PC-3 (cell line): ENCODE data around the gene CERS6. TPM values are rescaled to one million over a fixed set of nuclear protein-coding genes. Genes with fewer than 3 reads are reported as not detected.

ENCODE experiments used
- ATAC-seq: fragments of 200-7000 bp; cut with Tn5 transposase; 2 replicates; pipeline ENCODE4 v1.9.1; 2020; ENCODE audit warnings: mild to moderate bottlenecking, moderate library complexity
- BruUV-seq: library from RNA; stranded (reverse); fragments of 400-500 nt; replicated peaks from 2 replicates; lab custom pipeline; 2021; lab: Mats Ljungman, UMichigan
- CTCF ChIA-PET: fragments of 300-600 bp; sonication (Branson Sonifier 250); formaldehyde crosslinking; loops from one replicate; lab custom pipeline; 2022; ENCODE audit warnings: antibody characterized with exemption; lab: Charles Lee
- POLR2A ChIA-PET: fragments of 300-600 bp; sonication (Branson Sonifier 250); formaldehyde crosslinking; loops from one replicate; lab custom pipeline; 2022; ENCODE audit warnings: antibody characterized with exemption; ENCODE audit not compliant: unreplicated experiment; lab: Charles Lee
- DNase-seq: peaks from one replicate; pipeline ENCODE4 v3.0.0-alpha.2; 2015
- H2AFZ ChIP-seq: fragments of 300-600 bp; sonication (generic); 2 replicates; pipeline ENCODE4 v1.6.0; 2016; ENCODE audit warnings: antibody characterized with exemption, low read length
- H3F3A ChIP-seq: fragments of 300-600 bp; sonication (generic); one replicate; pipeline ENCODE4 v1.6.0; 2017; ENCODE audit warnings: antibody characterized with exemption, low read length, control low read depth, mild to moderate bottlenecking; ENCODE audit not compliant: unreplicated experiment
- H3K27ac ChIP-seq: fragments of 300-600 bp; sonication (generic); 2 replicates; pipeline ENCODE4 v1.5.1; 2016; ENCODE audit warnings: mild to moderate bottlenecking, low read length
- H3K27me3 ChIP-seq: fragments of 300-600 bp; sonication (generic); 2 replicates; pipeline ENCODE4 v1.6.1; 2016; ENCODE audit warnings: low read length, mixed read lengths
- H3K36me3 ChIP-seq: fragments of 300-600 bp; sonication (generic); 2 replicates; pipeline ENCODE4 v1.6.1; 2016; ENCODE audit warnings: low read depth, mixed run types, low read length, mixed read lengths
- H3K4me1 ChIP-seq: fragments of 300-600 bp; sonication (generic); 2 replicates; pipeline ENCODE4 v1.5.1; 2016; ENCODE audit warnings: low read length; ENCODE audit not compliant: insufficient read depth
- H3K4me2 ChIP-seq: fragments of 300-600 bp; sonication (generic); 2 replicates; pipeline ENCODE4 v1.6.0; 2016; ENCODE audit warnings: low read length
- H3K4me3 ChIP-seq: fragments of 300-600 bp; sonication (generic); 2 replicates; pipeline ENCODE4 v1.5.1; 2016; ENCODE audit warnings: mild to moderate bottlenecking, low read length, mixed read lengths
- H3K79me2 ChIP-seq: fragments of 300-600 bp; sonication (generic); 2 replicates; pipeline ENCODE4 v1.6.1; 2017; ENCODE audit warnings: low read length, mixed read lengths
- H3K9ac ChIP-seq: fragments of 300-600 bp; sonication (generic); 2 replicates; pipeline ENCODE4 v1.6.0; 2016; ENCODE audit warnings: mild to moderate bottlenecking, low read length
- H3K9me2 ChIP-seq: fragments of 300-600 bp; sonication (generic); replicated peaks from 2 replicates; pipeline ENCODE4 v1.6.1; 2016; ENCODE audit warnings: mixed run types, low read length, mixed read lengths
- H3K9me3 ChIP-seq: fragments of 300-600 bp; sonication (generic); 2 replicates; pipeline ENCODE4 v1.6.1; 2016; ENCODE audit warnings: low read length, mixed read lengths
- H4K20me1 ChIP-seq: fragments of 300-600 bp; sonication (generic); 2 replicates; pipeline ENCODE4 v1.6.1; 2016; ENCODE audit warnings: low read length, mixed read lengths
- CTCF ChIP-seq: fragments of 300-600 bp; sonication (generic); conservative IDR thresholded peaks from 2 replicates; pipeline ENCODE4 v1.5.1; 2017; ENCODE audit warnings: antibody characterized with exemption, low read depth, mild to moderate bottlenecking, low read length
- EZH2 ChIP-seq: fragments of 300-600 bp; sonication (generic); IDR thresholded peaks from one replicate; pipeline ENCODE4 v1.6.1; 2017; ENCODE audit warnings: antibody characterized with exemption, mild to moderate bottlenecking, low read length; ENCODE audit not compliant: unreplicated experiment
- EZH2phosphoT487 ChIP-seq: fragments of 300-600 bp; sonication (generic); IDR thresholded peaks from 2 replicates; pipeline ENCODE4 v1.6.1; 2018; ENCODE audit warnings: mild to moderate bottlenecking, antibody characterized with exemption, low read length, borderline replicate concordance
- intact Hi-C: fragments of 100-400 bp; cut with micrococcal nuclease; formaldehyde crosslinking; loops from 2 replicates; pipeline ENCODE4 v1.9.0; 2023
- total RNA-seq: library from RNA; depleted of rRNA; stranded (reverse); fragments of >200 nt; gene quantifications from 2 replicates; pipeline ENCODE4 v1.2.3, GENCODE V29; 2014

CERS6 gene
- total RNA-seq, 1 experiment from 2014 or later: 24.2 TPM

- H3F3A ChIP-seq: no peaks in the 10 kb centered on the region
- H2AFZ ChIP-seq: no peak overlapping the region
- BruUV-seq: no TSS peak
- no peaks in the 10 kb centered on the region for H3K9me2 ChIP-seq
- H3K27me3 ChIP-seq: no peaks in the 10 kb centered on the region
- no peaks in the 10 kb centered on the region for H3K9me3 ChIP-seq
- no peak for ATAC-seq
- POLR2A ChIA-PET: no interaction called here
- DNase-seq: peak; percentile 17
- TF ChIP-seq CTCF (no peak), EZH2phosphoT487 (no peak), EZH2 (no peak)
- no peak overlapping the region for H3K4me2 ChIP-seq
- H3K79me2 ChIP-seq: peaks cover 5% of the 10 kb centered on the region
- no peak overlapping the region for H3K4me3 ChIP-seq
- H3K27ac ChIP-seq: no peak overlapping the region
- no peaks in the 10 kb centered on the region for H3K36me3 ChIP-seq
- intact Hi-C loops: no loop called here
- no peak overlapping the region for H3K9ac ChIP-seq
- CTCF ChIA-PET: no interaction called here
- no peaks in the 10 kb centered on the region for H4K20me1 ChIP-seq
- peaks cover 15% of the 10 kb centered on the region for H3K4me1 ChIP-seq
Observed at GRCh38 chr2:168573128-168573903, 117.2 kb downstream of the CERS6 start.

GRCh38 chr2:168574856-168575630 lies 119.0 kb downstream of the CERS6 start:
- H4K20me1 ChIP-seq: no peaks in the 10 kb centered on the region
- no TSS peak for BruUV-seq
- POLR2A ChIA-PET: interaction anchor here (0.7 kb wide), 1 partner anchor 16 kb away, joined by 3 read pairs; no protein-coding TSS in a partner anchor
- no peaks in the 10 kb centered on the region for H3K9me2 ChIP-seq
- no peaks in the 10 kb centered on the region for H3K9me3 ChIP-seq
- H2AFZ ChIP-seq: no peak overlapping the region
- peak; percentile 91 for ATAC-seq
- peak; percentile 63 for DNase-seq
- peaks cover 15% of the 10 kb centered on the region for H3K4me1 ChIP-seq
- H3K9ac ChIP-seq: no peak overlapping the region
- peak overlapping the region; percentile 4; the same call in 1 of the 2 replicates for H3K4me2 ChIP-seq
- no peaks in the 10 kb centered on the region for H3F3A ChIP-seq
- H3K36me3 ChIP-seq: no peaks in the 10 kb centered on the region
- peaks cover 5% of the 10 kb centered on the region for H3K79me2 ChIP-seq
- H3K27me3 ChIP-seq: no peaks in the 10 kb centered on the region
- intact Hi-C loops: no loop called here
- CTCF ChIA-PET: no interaction called here
- H3K4me3 ChIP-seq: no peak overlapping the region
- no peak overlapping the region for H3K27ac ChIP-seq
- TF ChIP-seq EZH2phosphoT487 (no peak), EZH2 (no peak), CTCF (no peak)
